VCaP (cell line): ENCODE measurements around the gene ERC1.

Experiments used
- H3K27ac ChIP-seq: fragments of 450-650 bp; 2 replicates; pipeline ENCODE4 v1.5.1; 2017
- CTCF ChIP-seq: fragments of 450-650 bp; conservative IDR thresholded peaks from 2 replicates; pipeline ENCODE4 v1.5.1; 2017; ENCODE audit warnings: mild to moderate bottlenecking, moderate library complexity

The ERC1 gene

GRCh38 chr12:1280059-1280458 is 289.0 kb downstream of the ERC1 start:
- no peak overlapping the region for H3K27ac ChIP-seq
- no peak for TF ChIP-seq CTCF

DNA sequence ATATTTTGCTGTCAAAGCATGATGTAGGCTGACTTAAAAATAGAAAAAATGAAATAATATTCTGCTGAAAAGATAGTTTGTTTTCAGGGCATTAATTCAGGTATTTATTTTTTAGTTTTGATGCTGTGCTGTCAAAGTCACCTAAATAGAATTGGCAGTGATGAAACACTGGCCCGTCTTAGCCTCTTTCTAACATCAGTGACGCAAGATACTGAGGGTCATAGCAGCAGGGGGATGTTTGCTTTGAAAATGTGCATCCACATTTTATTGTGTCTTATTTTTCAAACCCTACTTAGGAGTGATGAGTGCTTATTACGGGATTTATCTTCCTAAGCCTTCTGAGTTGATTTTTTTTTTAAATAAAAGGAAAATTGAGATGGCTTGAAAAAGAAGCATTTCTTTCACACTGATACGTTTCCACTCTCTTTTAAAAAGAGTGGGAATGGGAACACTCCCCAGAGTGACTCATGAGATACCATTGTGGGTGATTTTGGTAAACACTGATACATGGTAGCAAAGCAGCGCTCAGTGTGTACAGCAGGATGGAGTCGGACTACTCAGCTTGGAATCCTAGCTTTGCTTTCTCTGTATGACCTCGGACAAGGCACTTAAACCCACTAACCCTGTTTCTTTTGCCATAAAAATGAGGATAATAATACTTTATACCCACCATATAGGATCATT is 290.8 kb downstream of the ERC1 start:
- no peak for TF ChIP-seq CTCF
- no peak overlapping the region for H3K27ac ChIP-seq

DNA sequence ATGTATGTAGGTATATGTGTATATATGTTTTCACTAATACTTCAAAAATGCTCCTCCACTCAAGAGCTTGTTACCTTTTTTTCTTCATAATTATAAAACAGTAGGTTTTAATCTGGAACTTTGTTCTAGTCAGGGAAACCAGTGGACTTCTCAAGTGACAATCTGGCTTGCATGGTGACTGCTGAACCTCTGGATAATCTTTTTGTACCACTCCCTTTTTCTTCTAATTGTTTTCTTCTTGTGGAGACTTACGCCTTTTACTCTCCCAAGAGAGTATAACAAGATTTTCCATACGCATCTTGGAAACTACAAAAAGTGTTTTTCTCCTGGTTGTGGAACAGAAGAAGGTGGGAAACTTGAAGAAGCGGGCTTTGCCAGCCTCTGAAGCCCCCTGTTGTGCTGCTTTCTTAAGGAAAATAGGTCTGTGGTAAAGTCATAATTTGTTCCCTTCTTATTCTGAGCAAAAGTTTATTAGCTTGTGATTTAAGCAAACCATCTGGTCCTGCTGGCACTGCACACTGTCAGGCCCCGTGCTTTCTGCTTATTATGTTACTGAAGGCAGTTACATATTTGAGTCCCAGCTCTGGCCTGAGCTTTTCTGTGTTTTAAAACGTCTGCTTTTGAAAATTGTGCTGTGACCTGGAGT is 291.8 kb downstream of the ERC1 start:
- TF ChIP-seq CTCF: no peak
- H3K27ac ChIP-seq: no peak overlapping the region

GRCh38 chr12:1283316-1283715 is 292.3 kb downstream of the ERC1 start:
- no peak for TF ChIP-seq CTCF
- no peak overlapping the region for H3K27ac ChIP-seq

DNA sequence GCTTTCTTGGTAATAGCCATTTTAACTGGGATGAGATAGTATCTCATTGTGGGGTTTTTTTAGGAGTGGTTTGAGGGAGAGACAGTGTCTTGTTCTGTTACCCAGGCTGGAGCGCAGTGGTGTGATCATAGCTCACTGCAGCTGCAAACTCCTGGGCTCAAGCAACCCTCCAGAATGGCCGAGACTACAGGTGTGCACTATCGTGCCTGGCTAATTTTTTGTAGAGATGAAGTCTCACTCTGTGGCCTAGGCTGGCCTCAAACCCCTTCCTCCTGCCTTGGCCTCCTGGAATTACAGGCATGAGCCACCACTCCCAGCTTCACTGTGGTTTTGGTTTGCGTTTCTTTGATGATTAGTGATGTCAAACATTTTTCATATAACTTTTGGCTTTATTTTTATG is 293.6 kb downstream of the ERC1 start:
- no peak overlapping the region for H3K27ac ChIP-seq
- no peak for TF ChIP-seq CTCF

DNA sequence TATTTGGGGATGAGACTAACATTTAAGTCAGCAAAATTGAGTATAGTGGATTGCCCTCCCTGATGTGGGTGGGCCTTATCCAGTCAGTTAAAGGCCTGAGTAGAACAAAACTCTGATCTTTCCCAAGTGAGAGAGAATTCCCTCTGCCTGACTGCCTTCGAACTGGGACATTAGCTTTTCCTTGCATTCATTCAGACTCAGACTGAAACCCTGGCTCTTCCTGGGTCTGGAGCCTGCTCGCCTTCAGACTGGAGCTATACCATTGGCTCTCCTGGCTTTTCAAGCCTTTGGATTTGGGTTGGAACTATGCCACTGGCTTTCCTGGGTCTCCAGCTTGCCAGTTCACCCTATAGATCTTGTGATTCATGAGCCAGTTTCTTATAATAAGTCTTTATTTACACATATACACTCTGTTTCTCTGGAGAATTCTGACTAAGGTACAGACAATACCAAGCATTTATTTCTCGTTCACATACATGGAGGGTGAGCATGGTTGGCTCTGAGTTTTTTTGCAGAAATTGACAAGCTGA is 296.5 kb downstream of the ERC1 start:
- TF ChIP-seq CTCF: no peak
- no peak overlapping the region for H3K27ac ChIP-seq

DNA sequence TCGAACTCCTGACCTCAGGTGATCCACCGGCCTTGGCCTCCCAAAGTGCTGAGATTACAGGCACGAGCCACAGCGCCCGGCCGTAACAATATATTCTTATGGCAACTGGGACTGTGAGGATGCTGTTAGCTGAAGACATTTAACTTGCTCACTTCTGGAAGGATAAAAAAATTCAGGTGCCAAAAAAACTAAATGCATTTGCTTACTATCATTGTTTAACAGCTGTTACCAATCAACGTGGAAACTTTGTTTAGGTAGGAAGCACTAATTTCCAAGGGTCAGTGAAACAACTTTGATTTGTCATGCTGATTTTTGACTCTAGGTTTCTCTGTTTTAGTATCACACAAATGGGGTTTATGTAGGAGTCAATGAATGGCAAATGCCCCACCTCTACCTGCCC is 297.3 kb downstream of the ERC1 start:
- no peak overlapping the region for H3K27ac ChIP-seq
- TF ChIP-seq CTCF: no peak
